Esophagus squamous epithelium (tissue), 5 donors: ENCODE measurements around the gene PTPN20. TPM values are rescaled to one million over a fixed set of nuclear protein-coding genes. Genes with fewer than 3 reads are reported as not detected.
"Not testable (repeated sequence)": the region's sequence is repeated elsewhere in the genome, so short reads cannot be mapped to it uniquely, and the experiment has no call there.

Experiments used
- DNase-seq: peaks from one replicate; lab custom pipeline; 2025; lab: John Stamatoyannopoulos, UW
- H3K27ac ChIP-seq, 4 donors: fragments of 200-600 bp; sonication (generic); one replicate each; pipeline ENCODE4 v1.5.1; 2016 to 2019; ENCODE audit warnings: mild to moderate bottlenecking in 1 of 4
- H3K27me3 ChIP-seq, 4 donors: fragments of 200-600 bp; sonication (generic); 1 replicate in 3 of 4; 2 replicates in 1 of 4; pipeline versions ENCODE4 v1.5.1 to v1.6.0; 2017 to 2021; ENCODE audit warnings: antibody characterized with exemption in 1 of 4
- H3K36me3 ChIP-seq, 3 donors: fragments of 200-600 bp; sonication (generic); one replicate each; pipeline ENCODE4 v1.5.1; 2016 to 2019
- H3K4me1 ChIP-seq, 3 donors: fragments of 200-600 bp; sonication (generic); one replicate each; pipeline ENCODE4 v1.5.1; 2017 to 2019
- H3K4me3 ChIP-seq, 4 donors: fragments of 200-600 bp; sonication (generic); 1 replicate in 3 of 4; 2 replicates in 1 of 4; pipeline ENCODE4 v1.5.1; 2016 to 2019; ENCODE audit warnings: mild to moderate bottlenecking in 2 of 4, moderate library complexity in 1 of 4
- H3K9me3 ChIP-seq, 3 donors: fragments of 200-600 bp; sonication (generic); one replicate each; pipeline ENCODE4 v1.5.1; 2016 to 2019
- CTCF ChIP-seq, 6 experiments: fragments of 450-650 bp in 4 of 6; fragments of 200-600 bp in 2 of 6; sonication (generic) in 2 of 6; IDR thresholded peaks; one replicate each; pipeline ENCODE4 v1.5.1; 2016 to 2019; ENCODE audit warnings: antibody characterized with exemption in 6 of 6, mild to moderate bottlenecking in 4 of 6, moderate library complexity in 4 of 6
- POLR2A ChIP-seq, 4 donors: fragments of 450-650 bp; IDR thresholded peaks; one replicate each; pipeline ENCODE4 v1.6.1; 2017; ENCODE audit warnings: antibody characterized with exemption in 4 of 4, mild to moderate bottlenecking in 4 of 4, moderate library complexity in 3 of 4
- WGBS, 2 donors: methylation state at CpG; one replicate each; pipeline ENCODE4 v1.1.5; 2018; 5-methylcytosine and 5-hydroxymethylcytosine counted together
- intact Hi-C: fragments of 100-400 bp; cut with DNase I; formaldehyde crosslinking; loops from one replicate; pipeline ENCODE4 v1.15.0; 2022
- total RNA-seq, 4 donors: library from RNA; depleted of rRNA; stranded (reverse); fragments of >200 nt; gene quantifications; one replicate each; pipeline ENCODE4 v1.1.0, GENCODE V29; 2016
- donor health status: DM: yes; HTN: yes; CAD: no.

The PTPN20 gene
- total RNA-seq, 4 donors from 2014 or later, result 1.8 to 7.5 (median 5.0) TPM

- H3K4me3 ChIP-seq, DNase-seq, H3K36me3 ChIP-seq, intact Hi-C loops, H3K27ac ChIP-seq, H3K4me1 ChIP-seq, H3K27me3 ChIP-seq, H3K9me3 ChIP-seq: not testable (repeated sequence)
- no CpG with 5 or more reads among the region's 2 CpGs for whole genome bisulfite sequencing, 2 donors
These were observed 69.0 kb downstream of the PTPN20 start for GRCh38 chr10:46980223-46980622.

GRCh38 chr10:46987233-46987924 lies 76.2 kb downstream of the PTPN20 start:
- H3K27ac ChIP-seq, H3K4me3 ChIP-seq, H3K9me3 ChIP-seq, H3K27me3 ChIP-seq, H3K4me1 ChIP-seq, intact Hi-C loops, DNase-seq, H3K36me3 ChIP-seq: not testable (repeated sequence)
- WGBS, 2 donors, result no CpG with 5 or more reads among the region's 10 CpGs

- intact Hi-C loops, result no loop called here
- no peak for DNase-seq
- Histone ChIP-seq H3K27me3 (no peaks in the 10 kb centered on the region), H3K4me3 (no peak overlapping the region), H3K27ac (peak overlapping the region in 2 of 4 donors; percentile 50 to 77), H3K9me3 (peaks cover 0 to 6% (median 0%) of the 10 kb centered on the region in 3 donors), H3K4me1 (no peaks in the 10 kb centered on the region), H3K36me3 (no peaks in the 10 kb centered on the region)
- peak in 3 of 6 experiments; percentile 8 to 40 (median 12) for TF ChIP-seq CTCF (IDR thresholded peaks at IDR 0.05)
- no peak for TF ChIP-seq POLR2A (IDR thresholded peaks at IDR 0.05)
- WGBS, 2 donors, result 56 to 59% methylated on average over 5 to 6 of the region's 7 CpGs
These were observed 81.8 kb downstream of the PTPN20 start for GRCh38 chr10:46992803-46993561.

- TF ChIP-seq POLR2A (IDR thresholded peaks at IDR 0.05) (no peak), CTCF (IDR thresholded peaks at IDR 0.05) (no peak)
- WGBS, 2 donors, result 66 to 69% methylated on average over 2 of the region's 2 CpGs
- H3K27me3 ChIP-seq, result no peaks in the 10 kb centered on the region
- no peaks in the 10 kb centered on the region for H3K36me3 ChIP-seq
- H3K4me1 ChIP-seq, result no peaks in the 10 kb centered on the region
- peaks cover 0 to 6% (median 0%) of the 10 kb centered on the region in 3 donors for H3K9me3 ChIP-seq
- no peak overlapping the region for H3K4me3 ChIP-seq
- DNase-seq, result no peak
- no peak overlapping the region for H3K27ac ChIP-seq
- intact Hi-C loops, result no loop called here
These were observed 84.0 kb downstream of the PTPN20 start for GRCh38 chr10:46995234-46995633.

- TF ChIP-seq CTCF (IDR thresholded peaks at IDR 0.05) (no peak), POLR2A (IDR thresholded peaks at IDR 0.05) (no peak)
- no peak for DNase-seq
- Histone ChIP-seq H3K4me1 (no peaks in the 10 kb centered on the region), H3K4me3 (no peak overlapping the region), H3K36me3 (no peaks in the 10 kb centered on the region), H3K27ac (no peak overlapping the region), H3K27me3 (no peaks in the 10 kb centered on the region), H3K9me3 (peaks cover 0 to 6% (median 0%) of the 10 kb centered on the region in 3 donors)
- intact Hi-C loops, result no loop called here
These were observed 87.0 kb downstream of the PTPN20 start for GRCh38 chr10:46998192-46998591.

GRCh38 chr10:46998595-46998994 lies 87.4 kb downstream of the PTPN20 start:
- H3K27ac ChIP-seq, result no peak overlapping the region
- intact Hi-C loops, result no loop called here
- 78 to 83% methylated on average over 2 of the region's 2 CpGs for WGBS, 2 donors
- H3K9me3 ChIP-seq, result peaks cover 0 to 6% (median 0%) of the 10 kb centered on the region in 3 donors
- TF ChIP-seq CTCF (IDR thresholded peaks at IDR 0.05), result no peak
- no peak for TF ChIP-seq POLR2A (IDR thresholded peaks at IDR 0.05)
- no peaks in the 10 kb centered on the region for H3K36me3 ChIP-seq
- H3K4me3 ChIP-seq, result no peak overlapping the region
- no peaks in the 10 kb centered on the region for H3K27me3 ChIP-seq
- DNase-seq, result no peak
- no peaks in the 10 kb centered on the region for H3K4me1 ChIP-seq
